Measurements from ENCODE around the gene MYH3.

GRCh38 chr17:10617120-10617505 lies 40.0 kb downstream of the MYH3 start:
- no peak for TF ChIP-seq CTCF (conservative IDR thresholded peaks at IDR 0.05)
- TF ChIP-seq ZFX (IDR thresholded peaks at IDR 0.05), result no peak

All from C4-2B (cell line).